ENCODE measurements around the gene NEU2. TPM values are rescaled to one million over a fixed set of nuclear protein-coding genes. Genes with fewer than 3 reads are reported as not detected.

NEU2 gene
- total and polyA plus RNA-seq, 2 of the 4 experiments (the other 2 are of a cell fraction), result not detected

DNA sequence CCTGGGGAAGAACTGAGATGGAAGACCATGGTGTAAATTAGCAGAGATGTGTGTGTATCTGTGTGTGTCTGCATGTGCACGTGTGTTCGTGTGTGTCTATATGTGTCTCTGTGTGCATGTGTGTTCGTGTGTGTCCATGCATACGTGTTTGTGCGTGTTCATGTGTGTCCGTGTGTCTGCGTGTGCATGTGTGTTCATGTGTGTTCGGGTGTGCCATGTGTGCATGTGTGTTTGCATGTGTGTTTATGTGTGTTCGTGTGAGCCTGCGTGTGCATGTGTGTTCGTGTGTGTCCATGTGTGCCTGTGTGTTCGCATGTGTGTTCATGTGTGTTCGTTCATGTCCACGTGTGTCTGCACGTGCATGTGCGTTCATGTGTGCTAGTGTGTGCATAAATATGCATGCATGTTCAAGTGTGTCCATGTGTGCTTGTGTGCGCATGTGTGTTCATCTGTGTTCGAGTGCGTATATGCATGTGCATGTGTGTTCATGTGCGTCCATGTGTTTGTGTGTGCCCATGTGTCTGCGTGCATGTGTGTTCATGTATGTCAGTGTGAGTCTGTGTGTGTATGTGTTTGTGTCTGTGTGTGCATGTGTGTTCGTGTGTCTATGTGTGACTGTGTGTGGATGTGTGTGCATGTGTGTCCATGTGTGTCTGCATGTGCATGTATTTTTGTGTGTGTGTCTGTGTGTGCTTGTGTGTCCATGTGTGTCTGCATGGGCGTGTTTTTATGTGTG lies 3.1 kb downstream of the NEU2 start:
- no peak for TF ChIP-seq MAZ (IDR thresholded peaks at IDR 0.05; ENCODE audit: borderline replicate concordance, low read depth, low read length)
- no peak for TF ChIP-seq SMC3 (IDR thresholded peaks at IDR 0.05; ENCODE audit: low read depth, low read length)
- TF ChIP-seq, protein P1, sequence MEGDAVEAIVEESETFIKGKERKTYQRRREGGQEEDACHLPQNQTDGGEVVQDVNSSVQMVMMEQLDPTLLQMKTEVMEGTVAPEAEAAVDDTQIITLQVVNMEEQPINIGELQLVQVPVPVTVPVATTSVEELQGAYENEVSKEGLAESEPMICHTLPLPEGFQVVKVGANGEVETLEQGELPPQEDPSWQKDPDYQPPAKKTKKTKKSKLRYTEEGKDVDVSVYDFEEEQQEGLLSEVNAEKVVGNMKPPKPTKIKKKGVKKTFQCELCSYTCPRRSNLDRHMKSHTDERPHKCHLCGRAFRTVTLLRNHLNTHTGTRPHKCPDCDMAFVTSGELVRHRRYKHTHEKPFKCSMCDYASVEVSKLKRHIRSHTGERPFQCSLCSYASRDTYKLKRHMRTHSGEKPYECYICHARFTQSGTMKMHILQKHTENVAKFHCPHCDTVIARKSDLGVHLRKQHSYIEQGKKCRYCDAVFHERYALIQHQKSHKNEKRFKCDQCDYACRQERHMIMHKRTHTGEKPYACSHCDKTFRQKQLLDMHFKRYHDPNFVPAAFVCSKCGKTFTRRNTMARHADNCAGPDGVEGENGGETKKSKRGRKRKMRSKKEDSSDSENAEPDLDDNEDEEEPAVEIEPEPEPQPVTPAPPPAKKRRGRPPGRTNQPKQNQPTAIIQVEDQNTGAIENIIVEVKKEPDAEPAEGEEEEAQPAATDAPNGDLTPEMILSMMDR (conservative IDR thresholded peaks at IDR 0.05; ENCODE audit: low read depth, low read length), result no peak
- no peak for TF ChIP-seq MAFK (IDR thresholded peaks at IDR 0.05; ENCODE audit: low read depth, low read length)
- TF ChIP-seq POLR2A (IDR thresholded peaks at IDR 0.05; ENCODE audit: low read depth, low read length), result no peak
- TF ChIP-seq RFX5 (IDR thresholded peaks at IDR 0.05; ENCODE audit: low read depth, low read length), result no peak
- no peak for TF ChIP-seq BHLHE40 (IDR thresholded peaks at IDR 0.05; ENCODE audit: low read depth, low read length)
- TF ChIP-seq, protein P2, sequence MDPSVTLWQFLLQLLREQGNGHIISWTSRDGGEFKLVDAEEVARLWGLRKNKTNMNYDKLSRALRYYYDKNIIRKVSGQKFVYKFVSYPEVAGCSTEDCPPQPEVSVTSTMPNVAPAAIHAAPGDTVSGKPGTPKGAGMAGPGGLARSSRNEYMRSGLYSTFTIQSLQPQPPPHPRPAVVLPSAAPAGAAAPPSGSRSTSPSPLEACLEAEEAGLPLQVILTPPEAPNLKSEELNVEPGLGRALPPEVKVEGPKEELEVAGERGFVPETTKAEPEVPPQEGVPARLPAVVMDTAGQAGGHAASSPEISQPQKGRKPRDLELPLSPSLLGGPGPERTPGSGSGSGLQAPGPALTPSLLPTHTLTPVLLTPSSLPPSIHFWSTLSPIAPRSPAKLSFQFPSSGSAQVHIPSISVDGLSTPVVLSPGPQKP (IDR thresholded peaks at IDR 0.05; ENCODE audit: borderline replicate concordance, low read depth, low read length), result no peak
- TF ChIP-seq, protein P3, sequence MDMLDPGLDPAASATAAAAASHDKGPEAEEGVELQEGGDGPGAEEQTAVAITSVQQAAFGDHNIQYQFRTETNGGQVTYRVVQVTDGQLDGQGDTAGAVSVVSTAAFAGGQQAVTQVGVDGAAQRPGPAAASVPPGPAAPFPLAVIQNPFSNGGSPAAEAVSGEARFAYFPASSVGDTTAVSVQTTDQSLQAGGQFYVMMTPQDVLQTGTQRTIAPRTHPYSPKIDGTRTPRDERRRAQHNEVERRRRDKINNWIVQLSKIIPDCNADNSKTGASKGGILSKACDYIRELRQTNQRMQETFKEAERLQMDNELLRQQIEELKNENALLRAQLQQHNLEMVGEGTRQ (IDR thresholded peaks at IDR 0.05; ENCODE audit: low read depth, low read length), result no peak
- TF ChIP-seq CEBPB (IDR thresholded peaks at IDR 0.05; ENCODE audit: low read depth, low read length), result no peak
- TF ChIP-seq FOS (IDR thresholded peaks at IDR 0.05; ENCODE audit: low read depth, low read length), result no peak
- TF ChIP-seq NFE2L2 (IDR thresholded peaks at IDR 0.05; ENCODE audit: low read depth, low read length), result no peak
- no peak overlapping the region for H2AK9ac ChIP-seq (replicated peaks; ENCODE audit: low read depth, low read length, poor library complexity)
- no peaks in the 10 kb centered on the region for H3K79me1 ChIP-seq (ENCODE audit: low read depth in 1 of 2, low read length in 2 of 2)
- in situ Hi-C loops (cut with MboI; ENCODE audit: low sequenced_read_pairs) (no loop called here), dilution Hi-C loops (cut with HindIII; ENCODE audit: low sequenced_read_pairs, unreplicated experiment) (no loop called here), intact Hi-C loops (cut with micrococcal nuclease) (no loop called here)
- peaks cover 4% of the 10 kb centered on the region; the same call in 1 of the 2 replicates for H3K9me3 ChIP-seq (ENCODE audit: control insufficient read depth, insufficient read depth, low read length)
- H4K8ac ChIP-seq (ENCODE audit: low read depth in 2 of 2, low read length in 2 of 2), result no peak overlapping the region
- ATAC-seq (ENCODE audit: low read depth) (no peak), DNase-seq (no peak)
- no peak overlapping the region for H3K27ac ChIP-seq (ENCODE audit: insufficient read depth, low read length)
- peaks cover 8% of the 10 kb centered on the region; the same call in 1 of the 2 replicates for H3K9me1 ChIP-seq (ENCODE audit: insufficient read depth, low read length)
- H3K4me3 ChIP-seq (ENCODE audit: insufficient read depth, low read depth, low read length), result no peak overlapping the region
- 86% methylated on average over 14 of the region's 23 CpGs; no CpG with 5 or more reads in 1 of the 2 experiments for WGBS, 2 experiments (ENCODE audit: extremely low coverage in 2 of 2, insufficient read length in 1 of 2)
- H2BK5ac ChIP-seq (ENCODE audit: low read depth, low read length, poor library complexity, severe bottlenecking), result no peak overlapping the region
- ChIA-PET CTCF (no interaction called here), POLR2A (ENCODE audit: unreplicated experiment) (no interaction called here)
- H2AFZ ChIP-seq (replicated peaks; ENCODE audit: low read length, poor library complexity), result no peak overlapping the region
- H3K14ac ChIP-seq (replicated peaks; ENCODE audit: low read depth, low read length), result no peak overlapping the region
- no peak overlapping the region for H2AK5ac ChIP-seq (ENCODE audit: low read depth, low read length)
- no peak overlapping the region for H2BK15ac ChIP-seq (ENCODE audit: low read depth, low read length)
- H3K23ac ChIP-seq (ENCODE audit: low read depth, low read length), result no peak overlapping the region
- no TSS peak for BruUV-seq (replicated peaks)
- no peaks in the 10 kb centered on the region for H3K4me1 ChIP-seq (ENCODE audit: control insufficient read depth, insufficient read depth, low read length)
- no peak overlapping the region for H3K9ac ChIP-seq (ENCODE audit: low read depth, low read length)
- H4K5ac ChIP-seq (ENCODE audit: low read depth, low read length), result no peak overlapping the region
- H3K27me3 ChIP-seq (ENCODE audit: control insufficient read depth, insufficient read depth, low read length), result peaks cover 9% of the 10 kb centered on the region
- H2BK20ac ChIP-seq (ENCODE audit: low read depth, low read length), result no peak overlapping the region
- H2BK120ac ChIP-seq (ENCODE audit: low read depth, low read length), result no peak overlapping the region
- no peak overlapping the region for H3K18ac ChIP-seq (ENCODE audit: low read depth, low read length)
- H3K36me3 ChIP-seq (ENCODE audit: control insufficient read depth, insufficient read depth, low read length), result no peaks in the 10 kb centered on the region
- no peak overlapping the region for H4K91ac ChIP-seq (ENCODE audit: insufficient read depth, low read depth, low read length)
- H3K4ac ChIP-seq (ENCODE audit: low read depth, low read length), result no peak overlapping the region
- no peak overlapping the region for H3K56ac ChIP-seq (ENCODE audit: extremely low read depth, insufficient read depth, low read length)
- H3K4me2 ChIP-seq (ENCODE audit: low read depth, low read length), result no peak overlapping the region
- H4K20me1 ChIP-seq (ENCODE audit: insufficient read depth, low read length), result no peaks in the 10 kb centered on the region

Data from IMR-90 (cell line).